ENCODE data around the gene RPS19.
A peak's percentile ranks its signal among the peaks of the same experiment; 100 is the strongest.

Gene RPS19

GRCh38 chr19:41879670-41880328 lies 19.7 kb downstream of the RPS19 start:
- DNase-seq: no peak

- DNase-seq: no peak
Measured at GRCh38 chr19:41880329-41880708, 20.3 kb downstream of the RPS19 start.

- DNase-seq: no peak
Measured at GRCh38 chr19:41882568-41883462, 22.8 kb downstream of the RPS19 start, which contains the start of gene ARHGEF1. TSS of gene ARHGEF1 (plus strand) at chr19:41883184. CDS start at chr19:41888083, 4,899 bp downstream.

GRCh38 chr19:41883463-41883820 lies 23.4 kb downstream of the RPS19 start:
- no peak for DNase-seq

- peak; percentile 72 for DNase-seq
Measured at GRCh38 chr19:41883821-41884733, 24.0 kb downstream of the RPS19 start.

GRCh38 chr19:41886761-41887710 lies 27.0 kb downstream of the RPS19 start:
- no peak for DNase-seq

GRCh38 chr19:41887711-41888382 lies 27.8 kb downstream of the RPS19 start:
- DNase-seq: no peak

GRCh38 chr19:41888926-41889325 lies 28.9 kb downstream of the RPS19 start:
- DNase-seq: no peak

- DNase-seq: no peak
Measured at GRCh38 chr19:41889896-41890295, 29.8 kb downstream of the RPS19 start.

- no peak for DNase-seq
Measured at GRCh38 chr19:41890936-41891335, 30.9 kb downstream of the RPS19 start.

- DNase-seq: no peak
Measured at GRCh38 chr19:41892173-41892902, 32.3 kb downstream of the RPS19 start.

- DNase-seq: no peak
Measured at GRCh38 chr19:41893899-41894298, 33.8 kb downstream of the RPS19 start.

- DNase-seq: no peak
Measured at GRCh38 chr19:41894350-41894749, 34.3 kb downstream of the RPS19 start.

GRCh38 chr19:41895745-41896580 lies 35.9 kb downstream of the RPS19 start:
- no peak for DNase-seq

GRCh38 chr19:41896581-41896942 lies 36.5 kb downstream of the RPS19 start:
- DNase-seq: no peak

- no peak for DNase-seq
Measured at GRCh38 chr19:41897181-41897580, 37.1 kb downstream of the RPS19 start.

- no peak for DNase-seq
Measured at GRCh38 chr19:41897820-41898219, 37.8 kb downstream of the RPS19 start.

GRCh38 chr19:41898235-41898634 lies 38.2 kb downstream of the RPS19 start:
- DNase-seq: no peak

GRCh38 chr19:41901707-41902360 lies 41.8 kb downstream of the RPS19 start:
- DNase-seq: no peak

Data from SIG-M5 (cell line).